NCI-H2029 treated with DMSO at 0.1 percent for 48 hours (cell line): ENCODE data around the gene PPP1R3G.
A peak's percentile ranks its signal among the peaks of the same experiment; 100 is the strongest.
"Not testable (repeated sequence)": the region's sequence is repeated elsewhere in the genome, so short reads cannot be mapped to it uniquely, and the experiment has no call there.

Source experiments
- DNase-seq: peaks from one replicate; lab custom pipeline; 2025; lab: John Stamatoyannopoulos, UW

Gene PPP1R3G

GRCh38 chr6:5120011-5120410, 34.9 kb downstream of the PPP1R3G start:
- DNase-seq: no peak

GRCh38 chr6:5120543-5120942, 35.4 kb downstream of the PPP1R3G start:
- not testable (repeated sequence) for DNase-seq

DNA sequence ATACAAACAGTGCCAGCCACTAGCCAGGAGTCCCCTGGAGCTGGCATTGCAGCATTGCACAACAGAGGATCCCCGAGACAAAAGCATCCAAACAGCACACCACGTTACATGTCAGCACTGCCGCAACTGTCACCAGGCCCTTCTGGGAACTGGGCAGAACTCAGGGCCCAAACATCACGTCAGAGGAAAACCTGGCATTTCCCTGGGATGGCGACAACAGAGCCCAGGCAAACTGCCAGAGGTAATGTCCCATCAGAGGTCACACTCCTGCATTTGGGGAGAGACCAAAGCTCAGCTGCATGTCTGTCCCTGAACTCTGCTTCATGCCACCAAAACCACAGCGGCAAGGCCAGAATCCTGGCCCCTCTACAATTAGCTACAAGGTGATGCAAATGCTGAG, 36.3 kb downstream of the PPP1R3G start:
- DNase-seq: no peak

GRCh38 chr6:5121956-5122355, 36.8 kb downstream of the PPP1R3G start:
- DNase-seq: no peak

GRCh38 chr6:5122504-5123112, 37.5 kb downstream of the PPP1R3G start:
- no peak for DNase-seq

- DNase-seq: no peak
Observed at GRCh38 chr6:5123296-5124143, 38.4 kb downstream of the PPP1R3G start.

- no peak for DNase-seq
Observed at GRCh38 chr6:5124526-5124925, 39.4 kb downstream of the PPP1R3G start.

DNA sequence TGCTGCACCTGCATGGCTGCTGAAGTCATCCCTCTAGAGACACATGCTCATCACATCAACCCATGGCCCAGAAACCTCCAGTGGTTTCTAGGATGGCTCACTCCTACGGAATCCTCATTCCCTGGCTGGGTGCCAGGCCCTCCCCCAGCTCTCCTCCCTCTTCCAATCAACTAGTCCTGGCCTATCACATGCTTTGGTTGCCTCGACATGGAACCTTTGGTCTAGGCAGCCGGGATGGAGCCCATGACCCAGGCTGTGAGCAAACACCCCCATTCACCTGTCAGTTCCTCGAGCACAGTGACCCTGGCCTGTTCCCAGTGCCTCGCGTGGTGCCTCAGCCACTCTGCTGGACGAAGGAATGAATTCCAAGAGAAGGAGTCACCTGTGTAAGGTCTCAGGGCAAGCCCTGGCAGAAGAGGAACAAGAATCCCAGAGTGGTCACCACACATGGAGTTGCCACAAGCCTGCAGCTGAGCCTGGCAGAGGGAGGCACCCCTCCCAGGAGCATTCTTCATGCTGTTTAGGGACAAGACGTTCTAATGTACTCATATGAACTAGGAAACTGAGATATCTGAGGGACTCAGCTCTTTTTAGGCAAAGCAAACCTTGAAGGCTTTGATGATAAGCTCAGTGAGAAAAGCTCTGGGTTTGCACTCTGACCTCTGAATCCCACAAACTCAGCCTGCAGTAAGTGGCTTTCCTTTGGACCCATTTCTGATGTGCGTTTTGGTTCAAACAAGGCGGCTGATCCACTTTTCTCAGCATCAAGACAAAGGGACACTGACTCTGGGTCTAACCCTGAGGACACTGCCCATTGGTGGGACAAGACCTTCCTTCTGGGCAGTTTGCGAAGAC, 40.2 kb downstream of the PPP1R3G start:
- DNase-seq: no peak

GRCh38 chr6:5126214-5126613, 41.1 kb downstream of the PPP1R3G start:
- no peak for DNase-seq

DNA sequence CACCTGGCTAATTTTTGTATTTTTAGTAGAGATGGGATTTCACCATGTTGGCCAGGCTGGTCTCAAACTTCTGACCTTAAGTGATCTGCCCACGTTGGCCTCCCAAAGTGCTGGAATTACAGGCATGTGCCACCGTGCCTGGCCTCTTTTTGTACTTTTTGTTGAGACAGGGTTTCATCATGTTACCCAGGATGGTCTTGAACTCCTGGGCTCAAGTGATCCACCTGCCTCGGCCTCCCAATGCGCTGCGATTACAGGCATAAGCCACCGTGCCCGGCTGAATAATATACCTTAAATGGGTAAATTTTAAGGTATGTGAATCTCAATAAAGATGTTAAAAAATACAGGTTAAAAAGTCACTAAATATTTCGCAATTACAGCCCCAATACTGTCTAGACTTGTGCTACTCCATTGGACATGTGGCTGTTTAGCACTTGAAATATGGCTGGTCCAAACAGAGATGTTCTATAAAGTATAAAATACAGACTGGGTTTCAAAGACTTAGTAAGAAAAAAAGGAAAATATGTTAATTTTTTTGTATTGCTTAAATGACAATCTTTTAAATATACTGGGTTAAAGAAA, 42.1 kb downstream of the PPP1R3G start:
- DNase-seq: no peak

- no peak for DNase-seq
Observed at GRCh38 chr6:5128351-5128750, 43.2 kb downstream of the PPP1R3G start.

DNA sequence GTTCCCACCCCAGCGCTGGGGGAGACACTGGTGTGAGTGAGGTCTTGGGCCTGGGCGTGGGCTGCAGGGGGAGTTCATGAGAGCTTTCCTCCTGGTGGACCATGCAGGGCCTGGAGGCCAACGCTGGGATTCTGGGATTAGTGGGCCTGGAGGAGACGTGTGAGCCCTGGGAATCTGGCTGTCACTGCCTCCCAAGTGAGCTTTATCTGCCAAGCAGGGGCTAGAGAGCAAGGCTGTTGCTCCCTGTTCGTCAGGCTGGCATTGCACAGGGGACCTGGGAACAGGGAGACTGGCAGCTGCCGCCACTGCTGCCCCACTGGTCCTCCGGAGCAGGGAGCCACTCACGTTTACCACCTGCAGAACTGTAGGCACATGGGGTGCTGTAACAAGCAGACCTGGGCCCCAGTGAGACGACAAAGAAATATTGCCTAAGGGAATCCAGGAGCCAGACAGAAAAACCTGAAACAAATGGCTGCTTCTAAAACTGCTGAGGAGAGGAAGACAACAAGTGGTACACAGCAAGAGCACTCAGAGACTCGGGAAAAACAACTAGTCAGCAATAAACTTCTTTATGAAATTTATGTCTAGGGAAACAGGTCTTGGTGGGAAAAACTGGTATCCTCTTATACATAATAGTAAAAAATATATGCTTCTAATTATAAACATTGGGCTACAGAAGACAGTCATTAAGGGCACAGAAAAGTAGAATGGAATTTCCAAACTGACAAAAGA, 45.2 kb downstream of the PPP1R3G start:
- no peak for DNase-seq

DNA sequence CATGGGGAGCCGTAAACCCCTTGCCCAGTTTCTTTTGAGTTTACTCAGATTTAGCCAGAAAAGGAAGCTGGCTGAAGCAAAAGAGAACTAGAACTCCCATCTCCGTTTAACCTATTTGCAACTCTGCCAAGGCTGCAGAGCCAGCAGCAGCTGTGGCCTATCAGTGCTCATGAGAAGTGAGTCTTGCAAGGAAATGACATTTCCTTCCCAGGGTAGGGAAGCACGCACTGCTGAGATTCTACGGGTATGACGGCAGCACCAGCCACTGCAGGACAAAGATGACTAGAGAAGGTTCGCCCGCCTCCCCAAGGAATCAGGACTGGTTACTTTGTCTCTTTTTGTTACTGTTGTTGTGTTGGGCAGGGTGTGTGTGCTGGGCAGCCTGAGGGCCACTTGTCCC, 47.6 kb downstream of the PPP1R3G start:
- no peak for DNase-seq

DNA sequence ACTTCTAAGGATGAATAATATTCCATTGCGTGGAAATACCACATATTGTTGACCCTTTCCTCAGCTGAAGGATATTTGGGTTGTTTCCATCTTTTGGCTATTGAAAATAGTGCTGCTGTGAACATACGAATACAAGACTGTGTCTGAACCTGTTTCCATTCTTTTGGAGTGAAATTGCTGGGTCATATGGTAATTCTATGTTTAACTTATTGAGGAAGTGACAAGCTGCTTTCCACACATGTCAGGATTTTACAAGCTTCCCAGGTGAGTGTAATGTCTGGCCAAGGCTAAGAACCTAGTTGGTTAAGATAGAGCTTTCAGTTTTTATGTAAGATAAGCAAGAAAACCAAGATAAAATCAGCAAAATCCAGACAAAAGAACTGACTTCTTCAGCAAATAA, 48.8 kb downstream of the PPP1R3G start:
- no peak for DNase-seq

GRCh38 chr6:5135788-5136376, 50.7 kb downstream of the PPP1R3G start:
- peak; percentile 30 for DNase-seq

DNA sequence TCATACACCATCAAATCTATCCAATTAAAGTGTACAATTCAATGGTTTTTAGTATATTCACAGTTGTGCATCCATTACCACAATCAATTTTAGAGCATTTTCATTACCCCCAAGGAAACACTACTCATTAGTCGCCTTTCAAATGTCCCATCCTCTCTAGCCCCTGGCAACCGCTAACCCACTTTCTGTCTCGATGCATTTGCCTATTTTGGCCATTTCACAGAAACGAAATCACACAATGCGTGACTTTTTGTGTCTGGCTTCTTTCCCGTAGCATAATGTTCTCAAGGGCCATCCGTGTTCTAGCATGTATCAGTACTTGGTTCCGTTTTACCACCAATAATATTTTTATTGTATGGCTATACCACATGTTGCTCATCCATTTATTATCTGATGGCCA, 51.7 kb downstream of the PPP1R3G start:
- DNase-seq: no peak
